ENCODE measurements around the gene HAND1.

HAND1 gene

GRCh38 chr5:154430466-154430865, 47.6 kb downstream of the HAND1 start:
- no peak for TF ChIP-seq CTCF (IDR thresholded peaks at IDR 0.05; ENCODE audit: low read depth, low read length)
- in situ Hi-C loops (cut with HindIII; ENCODE audit: low sequenced_read_pairs) = no loop called here
- H3K4me3 ChIP-seq (ENCODE audit: low read depth, low read length) = no peak overlapping the region
- DNase-seq (ENCODE audit: low read depth, low spot score) = no peak

- no peak overlapping the region for H3K4me3 ChIP-seq (ENCODE audit: low read depth, low read length)
- TF ChIP-seq CTCF (IDR thresholded peaks at IDR 0.05; ENCODE audit: low read depth, low read length) = no peak
- no peak for DNase-seq (ENCODE audit: low read depth, low spot score)
- in situ Hi-C loops (cut with HindIII; ENCODE audit: low sequenced_read_pairs) = no loop called here
Observed at GRCh38 chr5:154429341-154429740, 48.7 kb downstream of the HAND1 start.

- no peak for TF ChIP-seq CTCF (IDR thresholded peaks at IDR 0.05; ENCODE audit: low read depth, low read length)
- no peak for DNase-seq (ENCODE audit: low read depth, low spot score)
- H3K4me3 ChIP-seq (ENCODE audit: low read depth, low read length) = no peak overlapping the region
- in situ Hi-C loops (cut with HindIII; ENCODE audit: low sequenced_read_pairs) = no loop called here
Observed at GRCh38 chr5:154428208-154428607, 49.8 kb downstream of the HAND1 start.
